Glutamatergic neuron (in vitro differentiated cells): ENCODE results near the gene BAHCC1. TPM values are rescaled to one million over a fixed set of nuclear protein-coding genes. Genes with fewer than 3 reads are reported as not detected.
A peak's percentile ranks its signal among the peaks of the same experiment; 100 is the strongest.

Experiments used
- DNase-seq: peaks from one replicate; pipeline ENCODE4 v3.0.0; 2022
- H3K27ac Mint-ChIP-seq: one replicate; pipeline ENCODE4 v1.8.0; 2020; ENCODE audit warnings: mild to moderate bottlenecking, mixed read lengths, inconsistent platforms; ENCODE audit not compliant: unreplicated experiment
- H3K27me3 Mint-ChIP-seq: one replicate; pipeline ENCODE4 v1.8.0; 2020; ENCODE audit warnings: mild to moderate bottlenecking, moderate library complexity, mixed read lengths, inconsistent platforms; ENCODE audit not compliant: unreplicated experiment
- H3K36me3 Mint-ChIP-seq: one replicate; pipeline ENCODE4 v1.8.0; 2020; ENCODE audit warnings: mild to moderate bottlenecking, mixed read lengths, inconsistent platforms; ENCODE audit not compliant: unreplicated experiment
- H3K4me1 Mint-ChIP-seq: one replicate; pipeline ENCODE4 v1.8.0; 2020; ENCODE audit warnings: mild to moderate bottlenecking, low read depth, mixed read lengths, inconsistent platforms; ENCODE audit not compliant: unreplicated experiment
- H3K4me3 Mint-ChIP-seq: one replicate; pipeline ENCODE4 v1.8.0; 2020; ENCODE audit warnings: mild to moderate bottlenecking, mixed read lengths, inconsistent platforms; ENCODE audit not compliant: unreplicated experiment
- H3K9me3 Mint-ChIP-seq: one replicate; pipeline ENCODE4 v1.8.0; 2020; ENCODE audit warnings: mild to moderate bottlenecking, moderate library complexity, mixed read lengths, inconsistent platforms; ENCODE audit not compliant: unreplicated experiment
- total RNA-seq: library from RNA; stranded (reverse); fragmentation: NEBNext Ultra II Directional; extraction: Animal tissue kit (Norgen Biotek cat#: 25700); gene quantifications from one replicate; pipeline ENCODE4 v1.2.1, GENCODE V29; 2021; ENCODE audit not compliant: unreplicated experiment
- TF ChIP-seq, protein P1 (sequence below): fragments of 200-600 bp; sonication (generic); IDR thresholded peaks from one replicate; pipeline ENCODE4 v1.5.0; 2021; ENCODE audit not compliant: partially characterized antibody, unreplicated experiment

BAHCC1 gene
- total RNA-seq, 1 donor from 2014 or later = 111 TPM

DNA sequence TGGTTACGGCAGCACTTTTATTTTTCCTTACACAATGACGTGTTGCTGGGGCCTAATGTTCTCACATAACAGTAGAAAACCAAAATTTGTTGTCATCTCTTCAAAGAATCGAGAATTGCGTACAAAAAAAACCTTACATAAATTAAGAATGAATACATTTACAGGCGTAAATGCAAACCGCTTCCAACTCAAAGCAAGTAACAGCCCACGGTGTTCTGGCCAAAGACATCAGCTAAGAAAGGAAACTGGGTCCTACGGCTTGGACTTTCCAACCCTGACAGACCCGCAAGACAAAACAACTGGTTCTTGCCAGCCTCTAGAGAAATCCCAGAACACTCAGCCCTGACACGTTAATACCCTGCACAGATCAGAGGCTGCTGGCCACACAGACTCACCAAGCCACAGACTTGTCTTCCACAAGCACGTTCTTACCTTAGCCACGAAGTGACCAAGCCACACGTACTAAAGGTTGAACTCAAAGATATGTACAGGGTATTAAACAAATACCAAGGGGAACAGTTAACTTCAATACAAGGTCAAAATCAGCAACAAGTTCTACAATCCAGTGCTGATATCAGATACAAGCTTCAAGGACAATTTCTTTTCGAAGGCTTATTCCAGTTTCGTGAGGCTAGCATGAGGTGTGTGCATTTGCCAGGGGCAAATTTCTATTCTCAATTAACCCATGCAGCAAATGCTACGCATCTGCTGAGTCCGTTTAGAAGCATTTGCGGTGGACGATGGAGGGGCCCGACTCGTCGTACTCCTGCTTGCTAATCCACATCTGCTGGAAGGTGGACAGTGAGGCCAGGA, 114.9 kb downstream of the BAHCC1 start:
- no peak for DNase-seq
- peak overlapping the region; percentile 100 for H3K4me3 Mint-ChIP-seq
- peaks cover 36% of the 10 kb centered on the region for H3K9me3 Mint-ChIP-seq
- TF ChIP-seq, protein P1, sequence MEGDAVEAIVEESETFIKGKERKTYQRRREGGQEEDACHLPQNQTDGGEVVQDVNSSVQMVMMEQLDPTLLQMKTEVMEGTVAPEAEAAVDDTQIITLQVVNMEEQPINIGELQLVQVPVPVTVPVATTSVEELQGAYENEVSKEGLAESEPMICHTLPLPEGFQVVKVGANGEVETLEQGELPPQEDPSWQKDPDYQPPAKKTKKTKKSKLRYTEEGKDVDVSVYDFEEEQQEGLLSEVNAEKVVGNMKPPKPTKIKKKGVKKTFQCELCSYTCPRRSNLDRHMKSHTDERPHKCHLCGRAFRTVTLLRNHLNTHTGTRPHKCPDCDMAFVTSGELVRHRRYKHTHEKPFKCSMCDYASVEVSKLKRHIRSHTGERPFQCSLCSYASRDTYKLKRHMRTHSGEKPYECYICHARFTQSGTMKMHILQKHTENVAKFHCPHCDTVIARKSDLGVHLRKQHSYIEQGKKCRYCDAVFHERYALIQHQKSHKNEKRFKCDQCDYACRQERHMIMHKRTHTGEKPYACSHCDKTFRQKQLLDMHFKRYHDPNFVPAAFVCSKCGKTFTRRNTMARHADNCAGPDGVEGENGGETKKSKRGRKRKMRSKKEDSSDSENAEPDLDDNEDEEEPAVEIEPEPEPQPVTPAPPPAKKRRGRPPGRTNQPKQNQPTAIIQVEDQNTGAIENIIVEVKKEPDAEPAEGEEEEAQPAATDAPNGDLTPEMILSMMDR = no peak
- peak overlapping the region; percentile 91 for H3K27ac Mint-ChIP-seq
- H3K27me3 Mint-ChIP-seq = peaks cover 33% of the 10 kb centered on the region
- peaks cover 9% of the 10 kb centered on the region for H3K4me1 Mint-ChIP-seq
- peaks cover 29% of the 10 kb centered on the region for H3K36me3 Mint-ChIP-seq

DNA sequence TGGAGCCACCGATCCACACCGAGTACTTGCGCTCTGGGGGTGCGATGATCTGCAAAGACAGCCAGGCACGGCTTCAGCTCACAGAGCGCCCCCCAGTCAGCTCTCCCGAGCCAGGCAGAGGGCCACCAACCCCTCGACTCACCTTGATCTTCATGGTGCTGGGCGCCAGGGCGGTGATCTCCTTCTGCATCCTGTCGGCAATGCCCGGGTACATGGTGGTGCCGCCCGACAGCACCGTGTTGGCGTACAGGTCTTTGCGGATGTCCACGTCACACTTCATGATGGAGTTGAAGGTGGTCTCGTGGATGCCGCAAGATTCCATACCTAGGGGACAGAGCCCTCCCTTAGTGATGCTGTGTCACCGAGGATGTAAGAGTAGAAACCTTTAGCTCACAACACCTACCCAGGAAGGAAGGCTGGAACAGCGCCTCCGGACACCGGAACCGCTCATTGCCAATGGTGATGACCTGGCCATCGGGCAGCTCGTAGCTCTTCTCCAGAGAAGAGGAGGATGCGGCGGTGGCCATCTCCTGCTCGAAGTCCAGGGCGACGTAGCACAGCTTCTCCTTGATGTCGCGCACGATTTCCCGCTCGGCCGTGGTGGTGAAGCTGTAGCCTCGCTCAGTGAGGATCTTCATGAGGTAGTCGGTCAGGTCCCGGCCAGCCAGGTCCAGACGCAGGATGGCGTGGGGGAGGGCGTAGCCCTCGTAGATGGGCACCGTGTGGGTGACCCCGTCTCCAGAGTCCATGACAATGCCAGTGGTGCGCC, 115.7 kb downstream of the BAHCC1 start:
- H3K27me3 Mint-ChIP-seq = peaks cover 37% of the 10 kb centered on the region
- DNase-seq = peak; percentile 34
- H3K4me1 Mint-ChIP-seq = peaks cover 9% of the 10 kb centered on the region
- peaks cover 38% of the 10 kb centered on the region for H3K9me3 Mint-ChIP-seq
- peaks cover 29% of the 10 kb centered on the region for H3K36me3 Mint-ChIP-seq
- H3K4me3 Mint-ChIP-seq = peak overlapping the region; percentile 100
- TF ChIP-seq, protein P1 = no peak
- peak overlapping the region; percentile 91 for H3K27ac Mint-ChIP-seq

DNA sequence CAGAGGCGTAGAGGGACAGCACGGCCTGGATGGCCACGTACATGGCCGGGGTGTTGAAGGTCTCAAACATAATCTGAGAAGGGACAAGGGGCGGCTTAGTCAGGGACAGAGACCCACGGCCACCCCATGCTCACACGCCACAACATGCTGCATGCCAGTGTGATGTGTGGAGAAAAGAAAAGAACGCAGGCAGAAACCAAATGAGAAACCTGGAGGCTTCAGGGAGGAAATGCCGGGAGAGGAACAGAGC, 116.2 kb downstream of the BAHCC1 start:
- peaks cover 38% of the 10 kb centered on the region for H3K9me3 Mint-ChIP-seq
- TF ChIP-seq, protein P1 = no peak
- H3K27ac Mint-ChIP-seq = peak overlapping the region; percentile 91
- peaks cover 12% of the 10 kb centered on the region for H3K4me1 Mint-ChIP-seq
- H3K36me3 Mint-ChIP-seq = peaks cover 29% of the 10 kb centered on the region
- no peak for DNase-seq
- peaks cover 38% of the 10 kb centered on the region for H3K27me3 Mint-ChIP-seq
- peak overlapping the region; percentile 100 for H3K4me3 Mint-ChIP-seq

DNA sequence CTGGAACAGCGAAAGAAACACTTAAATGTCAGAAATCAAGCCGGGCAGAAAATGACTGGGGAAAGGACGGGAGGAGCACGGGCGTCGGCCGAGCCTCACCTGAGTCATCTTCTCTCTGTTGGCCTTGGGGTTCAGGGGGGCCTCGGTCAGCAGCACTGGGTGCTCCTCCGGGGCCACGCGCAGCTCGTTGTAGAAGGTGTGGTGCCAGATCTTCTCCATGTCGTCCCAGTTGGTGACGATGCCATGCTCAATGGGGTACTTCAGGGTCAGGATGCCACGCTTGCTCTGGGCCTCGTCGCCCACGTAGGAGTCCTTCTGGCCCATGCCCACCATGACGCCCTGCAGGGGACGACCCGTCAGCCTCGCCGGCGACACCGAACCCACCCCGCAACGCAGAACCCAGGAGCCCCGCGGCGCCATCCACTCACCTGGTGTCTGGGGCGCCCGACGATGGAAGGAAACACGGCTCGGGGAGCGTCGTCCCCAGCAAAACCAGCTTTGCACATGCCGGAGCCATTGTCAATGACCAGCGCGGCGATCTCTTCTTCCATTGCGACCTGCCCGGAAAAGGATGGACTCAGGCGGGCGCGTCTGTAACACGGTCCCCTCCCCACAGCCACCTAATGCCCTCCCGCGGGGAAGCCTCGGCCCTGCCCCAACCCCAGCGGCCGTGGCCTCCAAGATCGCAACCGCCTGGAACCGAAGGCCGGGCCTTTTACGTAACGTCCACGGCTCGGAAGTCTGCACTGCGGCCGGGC, 116.7 kb downstream of the BAHCC1 start:
- Mint-ChIP-seq H3K36me3 (peaks cover 29% of the 10 kb centered on the region), H3K27me3 (peaks cover 38% of the 10 kb centered on the region)

More for the DNA sequence above, 116.7 kb downstream of the BAHCC1 start:
- Mint-ChIP-seq H3K27ac (peak overlapping the region; percentile 91), H3K9me3 (peaks cover 38% of the 10 kb centered on the region), H3K4me1 (peaks cover 12% of the 10 kb centered on the region), H3K4me3 (peak overlapping the region; percentile 100)
- TF ChIP-seq, protein P1 = no peak
- DNase-seq = no peak
